Measurements from ENCODE around the gene ARMH3.
"Not testable (repeated sequence)": the region's sequence is repeated elsewhere in the genome, so short reads cannot be mapped to it uniquely, and the experiment has no call there.

ARMH3 gene

GRCh38 chr10:102040305-102041050 lies 15.5 kb downstream of the ARMH3 start:
- no peak for DNase-seq

- no peak for DNase-seq
These were observed 17.6 kb downstream of the ARMH3 start for GRCh38 chr10:102038410-102038809.

GRCh38 chr10:102035807-102036206 lies 20.2 kb downstream of the ARMH3 start:
- DNase-seq: not testable (repeated sequence)

- DNase-seq: no peak
These were observed 22.2 kb downstream of the ARMH3 start for GRCh38 chr10:102033787-102034186.

- no peak for DNase-seq
These were observed 28.7 kb downstream of the ARMH3 start for GRCh38 chr10:102027261-102027660.

- no peak for DNase-seq
These were observed 31.2 kb downstream of the ARMH3 start for GRCh38 chr10:102024799-102025198.

- no peak for DNase-seq
These were observed 35.0 kb downstream of the ARMH3 start for GRCh38 chr10:102020938-102021337.

- no peak for DNase-seq
These were observed 38.7 kb downstream of the ARMH3 start for GRCh38 chr10:102017295-102017694.

- DNase-seq: no peak
These were observed 39.6 kb downstream of the ARMH3 start for GRCh38 chr10:102016416-102016815.

GRCh38 chr10:102010961-102011360 lies 45.0 kb downstream of the ARMH3 start:
- DNase-seq: no peak

- DNase-seq: peak; percentile 79
These were observed 46.1 kb downstream of the ARMH3 start for GRCh38 chr10:102009801-102010425.

- DNase-seq: no peak
These were observed 48.2 kb downstream of the ARMH3 start for GRCh38 chr10:102007796-102008195.

GRCh38 chr10:102007031-102007430 lies 48.9 kb downstream of the ARMH3 start:
- not testable (repeated sequence) for DNase-seq

- peak; percentile 39 for DNase-seq
These were observed 51.6 kb downstream of the ARMH3 start for GRCh38 chr10:102004376-102004775.

- DNase-seq: peak; percentile 75
These were observed 52.4 kb downstream of the ARMH3 start for GRCh38 chr10:102003541-102003940.

GRCh38 chr10:102001435-102002068 lies 54.4 kb downstream of the ARMH3 start:
- DNase-seq: no peak

- DNase-seq: no peak
These were observed 58.2 kb downstream of the ARMH3 start for GRCh38 chr10:101997803-101998202.

GRCh38 chr10:101995451-101996063 lies 60.4 kb downstream of the ARMH3 start:
- DNase-seq: peak; percentile 49

GRCh38 chr10:101993651-101994200 lies 62.2 kb downstream of the ARMH3 start:
- DNase-seq: no peak

GRCh38 chr10:101993221-101993620 lies 62.8 kb downstream of the ARMH3 start:
- no peak for DNase-seq

- no peak for DNase-seq
These were observed 68.8 kb downstream of the ARMH3 start for GRCh38 chr10:101987136-101987535.

- DNase-seq: peak; percentile 61
These were observed 69.4 kb downstream of the ARMH3 start for GRCh38 chr10:101986624-101986971.

GRCh38 chr10:101980677-101981076 lies 75.3 kb downstream of the ARMH3 start:
- DNase-seq: not testable (repeated sequence)
